LHCN-M2 (cell line): ENCODE measurements around the gene TMEM240. TPM values are rescaled to one million over a fixed set of nuclear protein-coding genes. Genes with fewer than 3 reads are reported as not detected.
"Not testable (repeated sequence)": the region's sequence is repeated elsewhere in the genome, so short reads cannot be mapped to it uniquely, and the experiment has no call there.

Experiments
- DNase-seq: peaks from one replicate; pipeline ENCODE4 v3.0.0-alpha.2; 2012; ENCODE audit warnings: low read depth
- total RNA-seq: library from RNA; depleted of rRNA; stranded (reverse); fragments of >200 nt; gene quantifications from 2 replicates; pipeline ENCODE4 v1.2.3, GENCODE V29; 2014

TMEM240 gene
- total RNA-seq, 1 experiment from 2014 or later, result 0.63 TPM

DNA sequence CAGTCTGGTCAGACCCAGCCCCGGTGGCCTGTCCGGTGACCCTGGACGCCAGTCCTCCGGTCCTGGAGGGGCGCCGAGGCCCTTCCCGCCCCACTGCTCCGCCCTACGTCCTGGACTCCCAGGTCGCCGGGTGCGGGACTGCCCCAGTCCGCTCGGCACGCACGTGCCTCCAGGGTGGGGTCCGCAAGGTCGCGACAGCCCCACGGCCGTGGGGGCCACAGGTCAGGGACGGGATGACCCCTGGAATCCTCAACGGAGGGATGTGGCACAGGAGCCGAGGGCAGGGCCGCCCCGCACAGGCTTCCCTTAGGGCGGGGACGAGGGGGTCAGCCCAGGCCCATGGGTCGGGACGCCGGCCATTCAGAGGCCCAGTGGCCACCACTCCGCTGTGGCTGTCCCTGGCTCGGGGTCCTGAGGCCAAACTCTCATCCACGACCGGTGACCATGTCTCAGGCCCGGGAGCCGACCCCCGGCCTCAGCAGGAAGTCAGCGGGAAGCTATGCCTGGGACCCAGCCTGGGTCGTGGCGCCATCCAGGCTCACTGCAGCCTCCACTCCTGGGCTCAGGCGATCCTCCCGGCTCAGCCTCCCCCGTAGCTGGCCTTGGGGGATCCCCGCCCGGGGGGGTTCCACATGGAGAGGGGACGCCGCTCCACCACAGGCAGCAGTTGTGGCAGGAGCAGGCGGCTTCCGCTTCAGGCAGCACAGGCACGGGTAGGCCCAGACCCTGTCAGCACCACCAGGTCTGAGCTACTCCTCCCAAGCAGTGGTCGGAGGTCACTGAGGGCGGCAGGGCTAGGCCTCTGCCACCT lies 599 bp upstream of the TMEM240 start:
- no peak for DNase-seq

DNA sequence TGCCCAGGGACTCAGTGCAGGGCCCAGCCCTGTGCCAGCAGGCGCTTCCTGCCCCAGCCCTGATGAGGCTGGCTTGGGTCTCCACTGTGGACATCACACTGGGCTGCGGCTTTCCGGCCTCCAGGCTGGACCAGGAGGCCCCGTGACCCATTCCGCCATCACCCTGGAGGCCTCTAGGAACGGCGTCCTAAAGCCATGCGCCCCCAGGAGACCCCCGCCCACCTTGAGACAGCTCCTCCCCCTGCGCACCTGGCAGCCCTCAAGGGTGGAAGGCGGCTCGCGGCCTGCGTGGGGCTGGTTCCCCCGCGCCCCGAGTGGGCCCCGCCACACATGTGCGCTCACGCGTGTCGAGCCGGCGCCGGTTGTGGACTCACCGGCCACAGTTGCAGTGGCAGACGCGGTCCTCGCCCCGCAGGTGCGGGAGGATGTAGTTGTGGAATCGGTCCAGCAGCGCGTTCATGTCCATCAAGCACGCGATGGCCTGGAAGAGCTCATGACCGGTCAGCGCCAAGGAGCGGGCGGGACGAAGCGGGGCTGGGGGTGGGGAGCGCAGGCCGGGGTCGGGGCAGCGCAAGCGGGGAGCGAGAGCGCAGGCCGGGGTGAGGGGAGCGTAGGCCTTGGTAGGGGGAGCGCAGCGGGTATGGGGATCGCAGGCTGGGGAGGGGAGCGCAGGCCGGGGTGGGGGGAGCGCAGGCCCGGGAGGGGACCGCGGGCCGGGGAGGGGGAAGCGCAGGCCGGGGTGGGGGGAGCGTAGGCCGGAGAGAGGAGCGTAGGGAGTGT lies 924 bp downstream of the TMEM240 start:
- DNase-seq, result no peak

DNA sequence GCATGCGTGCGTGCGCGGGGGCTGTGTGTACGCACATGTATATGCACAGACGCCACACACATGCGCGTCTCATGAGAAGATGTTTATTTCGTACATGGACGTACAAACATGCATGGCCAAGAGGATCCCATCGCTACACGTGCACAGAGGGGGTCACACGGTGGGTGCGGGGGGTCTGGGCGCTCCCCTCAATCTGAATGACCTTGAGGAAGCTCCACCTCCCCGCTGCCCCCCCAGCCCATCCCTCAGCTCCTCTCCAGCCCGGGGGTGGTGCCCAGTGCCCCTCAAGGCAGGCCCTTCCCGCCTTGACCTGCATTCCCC lies 1.5 kb downstream of the TMEM240 start:
- DNase-seq, result no peak

DNA sequence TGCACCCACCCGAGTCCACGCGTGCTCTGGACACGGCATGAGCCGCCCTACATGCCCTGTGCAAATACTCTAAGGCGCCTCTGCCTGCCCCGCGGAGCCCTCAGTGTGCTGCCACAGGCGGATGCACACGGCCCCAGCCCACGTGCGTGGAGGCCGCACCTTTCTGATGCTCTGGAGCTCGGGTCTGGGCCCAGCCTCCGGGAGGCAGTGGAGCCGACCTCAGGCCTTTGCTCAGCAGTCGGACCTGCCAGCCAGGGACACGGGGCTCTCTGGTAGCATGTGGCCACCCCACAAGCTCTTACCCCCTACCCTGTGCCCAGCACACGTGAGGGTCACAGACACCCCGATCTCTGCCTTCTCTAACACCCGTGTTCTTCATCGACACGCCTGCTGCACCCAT lies 2.1 kb downstream of the TMEM240 start:
- DNase-seq, result no peak

DNA sequence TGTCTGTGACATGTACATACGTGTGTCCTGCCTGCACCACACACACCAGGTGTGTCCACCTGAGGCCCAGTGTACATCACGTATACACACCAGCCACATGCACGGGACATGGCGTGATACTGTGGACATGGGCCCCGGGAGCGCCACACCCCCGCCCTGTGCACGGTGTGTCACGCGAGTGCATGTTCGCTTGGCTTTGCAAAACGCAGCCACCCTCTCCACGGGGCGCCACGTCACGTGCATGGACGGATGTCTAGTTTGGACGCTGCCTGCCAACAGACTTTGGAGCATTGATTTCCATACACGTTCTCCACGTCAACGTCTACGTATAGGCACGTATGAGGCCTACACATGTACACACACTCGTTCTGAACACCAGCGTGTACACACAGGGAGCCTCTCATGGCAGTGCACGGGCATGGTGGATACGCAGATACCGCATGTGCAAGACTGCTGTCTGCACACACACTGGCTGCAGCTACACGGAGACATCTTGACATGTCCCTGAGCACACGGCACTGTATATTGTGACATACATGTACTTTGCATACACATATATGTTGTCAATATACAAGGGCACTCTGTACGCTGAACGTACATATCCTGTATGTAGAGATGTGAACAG lies 2.7 kb downstream of the TMEM240 start:
- DNase-seq, result no peak

DNA sequence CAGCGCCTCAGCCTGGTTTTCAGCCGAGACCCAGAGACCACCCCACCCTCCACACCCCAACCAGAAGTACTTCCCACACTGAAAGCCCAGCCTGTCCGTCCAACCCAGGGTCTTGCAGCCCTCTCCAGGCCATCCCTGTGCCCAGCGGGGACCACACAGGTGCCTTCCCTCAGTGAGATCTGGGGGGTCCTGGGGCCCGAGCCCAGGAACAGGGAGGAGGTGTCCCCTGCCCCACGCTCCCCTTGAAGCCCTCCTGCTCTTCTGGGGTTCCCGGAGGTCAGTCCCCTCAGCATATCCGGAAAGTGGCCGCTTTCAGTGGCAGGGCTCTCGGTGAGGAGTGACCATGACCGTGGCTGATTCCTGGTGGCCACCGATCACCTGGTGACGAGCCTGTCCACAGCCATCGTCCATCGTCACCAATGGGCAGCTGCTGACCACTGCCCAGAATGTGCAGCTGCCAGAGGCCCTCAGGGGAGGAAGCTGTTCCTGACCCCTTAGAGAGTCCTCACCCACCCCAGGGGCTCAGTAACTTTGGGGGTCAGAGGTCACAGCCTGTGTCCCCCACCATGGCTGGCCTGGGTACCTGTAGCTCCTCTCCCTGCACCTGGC lies 3.4 kb downstream of the TMEM240 start:
- DNase-seq, result no peak

DNA sequence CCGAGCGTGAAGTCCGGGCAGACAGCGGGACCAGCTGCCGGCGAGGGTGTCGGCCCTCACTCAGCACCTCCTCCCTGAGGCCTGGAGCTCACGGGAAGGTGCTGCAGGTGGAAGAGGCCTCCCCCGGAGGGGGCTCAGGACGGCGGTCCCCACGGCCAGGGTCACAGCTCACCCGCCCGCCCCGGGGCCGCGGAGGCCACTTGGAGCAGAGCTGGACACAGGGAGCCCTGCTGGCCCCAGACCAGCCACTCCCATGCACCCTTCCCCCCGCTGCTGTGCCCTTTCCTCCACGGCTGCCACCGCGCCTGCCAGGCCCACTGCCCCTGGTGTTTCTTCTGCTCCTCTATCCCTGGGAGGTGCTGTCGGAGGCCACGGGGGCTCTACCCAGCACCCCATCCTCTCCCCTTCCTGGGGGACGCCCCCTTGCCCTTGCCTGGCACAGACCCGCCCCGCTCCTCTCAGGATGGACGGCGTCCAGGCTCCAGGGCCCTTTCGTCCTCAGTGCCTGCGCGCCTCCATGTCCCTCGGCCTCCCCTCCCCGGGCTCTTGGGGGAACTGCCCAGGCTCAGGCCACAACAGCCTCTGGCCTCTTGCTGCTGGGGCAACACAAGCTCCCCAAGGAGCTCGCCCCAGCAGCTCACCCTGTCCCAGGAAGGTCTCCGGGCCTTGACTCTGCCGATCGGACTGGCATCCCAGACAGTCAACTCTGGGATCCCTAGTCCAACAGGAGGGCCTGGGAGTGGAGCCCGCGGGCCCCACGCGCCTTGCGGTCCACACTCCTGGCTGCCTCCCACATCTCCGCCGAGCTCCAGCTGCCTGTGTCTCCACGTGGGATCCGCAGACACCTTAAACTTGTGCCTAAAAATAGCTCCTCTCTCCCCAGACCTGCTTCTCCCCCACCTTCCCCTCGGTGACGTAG lies 4.1 kb downstream of the TMEM240 start:
- no peak for DNase-seq

DNA sequence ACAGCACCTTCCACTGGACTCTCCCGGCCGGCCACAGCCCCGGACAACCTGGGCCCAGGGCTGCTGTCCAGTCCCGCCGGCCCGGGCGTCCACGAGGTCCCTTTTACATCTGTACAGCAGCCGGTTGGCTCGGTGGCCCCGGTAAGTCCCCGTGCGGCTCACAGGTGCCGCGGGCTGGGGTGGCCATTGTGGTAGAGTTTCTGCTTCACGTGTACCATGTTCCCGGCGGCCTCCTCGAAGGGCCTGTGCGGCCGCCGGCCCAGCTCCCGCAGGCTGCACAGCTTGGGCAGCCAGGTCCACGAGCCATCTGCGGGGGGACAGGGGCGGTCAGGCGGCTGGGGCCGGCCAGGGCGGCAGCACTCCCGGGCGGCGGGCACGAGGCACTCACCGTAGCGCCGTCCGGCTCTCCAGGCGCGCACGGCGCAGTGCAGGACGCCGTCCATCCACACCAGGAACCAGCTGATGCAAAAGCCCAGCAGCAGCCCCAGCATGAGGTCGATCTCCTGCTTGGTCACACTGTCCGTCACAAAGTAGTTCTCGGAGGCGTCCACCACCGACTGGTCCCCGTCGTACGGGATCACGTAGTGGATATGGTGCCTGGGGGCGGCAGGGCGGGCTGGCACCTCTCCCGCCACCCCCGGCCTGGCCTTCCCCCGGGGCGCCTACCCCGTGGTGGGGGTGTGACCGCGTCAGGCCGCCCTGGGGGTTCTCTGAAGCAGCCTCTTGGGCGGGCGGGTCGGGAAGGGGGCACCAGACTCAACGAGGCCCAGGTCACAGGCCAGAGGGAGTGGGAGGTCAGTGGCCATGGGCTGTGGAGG lies 5.0 kb downstream of the TMEM240 start:
- no peak for DNase-seq

DNA sequence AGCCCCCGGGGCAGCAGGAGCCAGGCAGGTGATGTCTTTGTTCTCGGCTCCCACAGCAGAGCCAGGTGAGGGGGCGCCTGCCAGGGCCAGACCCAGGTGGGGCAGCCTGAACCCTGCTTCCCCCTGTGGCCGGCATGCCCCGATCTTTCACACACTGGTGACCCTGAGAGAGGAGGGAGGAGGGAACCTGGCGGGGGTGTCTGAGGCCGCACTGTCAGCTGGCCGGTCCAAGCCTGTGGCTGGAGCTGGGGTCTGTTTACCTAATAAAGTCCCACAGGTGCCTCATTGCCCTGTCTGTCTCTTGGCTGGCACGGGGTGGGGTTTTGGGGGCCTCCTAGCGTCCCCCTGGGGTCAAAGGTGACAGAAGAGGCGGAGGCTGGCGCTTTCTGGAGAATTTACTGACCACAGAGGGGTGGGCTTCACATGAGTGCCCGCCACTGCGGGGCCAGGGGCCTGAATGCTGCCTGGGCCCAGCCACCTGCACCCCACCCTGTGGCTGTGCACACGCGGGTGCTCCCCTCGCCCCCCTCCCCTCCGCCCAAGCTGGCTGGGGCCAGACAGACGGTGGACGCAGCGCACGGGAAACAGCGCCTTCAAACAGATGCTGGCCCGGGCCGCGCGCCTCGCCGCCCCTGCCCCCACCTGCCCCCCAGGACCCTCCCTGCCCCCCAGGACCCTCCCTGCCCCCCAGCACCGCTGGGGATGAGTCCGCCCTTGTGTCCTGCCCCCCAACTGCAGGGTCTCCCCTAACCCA lies 5.8 kb downstream of the TMEM240 start:
- DNase-seq, result no peak

DNA sequence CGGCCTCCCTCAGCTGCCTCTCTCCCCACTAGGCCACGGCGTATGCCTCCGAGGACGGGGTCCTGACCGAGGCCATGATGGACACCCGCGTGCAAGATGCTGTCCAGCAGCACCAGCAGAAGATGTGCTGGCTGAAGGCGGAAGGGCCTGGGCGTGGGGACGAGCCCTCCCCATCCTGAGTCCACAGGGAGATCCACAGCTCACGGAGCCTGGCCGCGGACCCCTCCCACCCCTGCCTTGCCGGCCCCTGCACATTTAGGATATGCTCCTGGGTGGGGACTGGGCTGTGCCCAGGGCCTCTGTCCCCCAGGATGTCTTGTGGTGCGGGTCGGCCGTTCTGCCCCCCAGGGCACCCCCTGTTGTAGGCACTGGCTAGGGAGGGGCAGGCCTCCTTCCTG lies 6.5 kb downstream of the TMEM240 start:
- DNase-seq, result not testable (repeated sequence)

DNA sequence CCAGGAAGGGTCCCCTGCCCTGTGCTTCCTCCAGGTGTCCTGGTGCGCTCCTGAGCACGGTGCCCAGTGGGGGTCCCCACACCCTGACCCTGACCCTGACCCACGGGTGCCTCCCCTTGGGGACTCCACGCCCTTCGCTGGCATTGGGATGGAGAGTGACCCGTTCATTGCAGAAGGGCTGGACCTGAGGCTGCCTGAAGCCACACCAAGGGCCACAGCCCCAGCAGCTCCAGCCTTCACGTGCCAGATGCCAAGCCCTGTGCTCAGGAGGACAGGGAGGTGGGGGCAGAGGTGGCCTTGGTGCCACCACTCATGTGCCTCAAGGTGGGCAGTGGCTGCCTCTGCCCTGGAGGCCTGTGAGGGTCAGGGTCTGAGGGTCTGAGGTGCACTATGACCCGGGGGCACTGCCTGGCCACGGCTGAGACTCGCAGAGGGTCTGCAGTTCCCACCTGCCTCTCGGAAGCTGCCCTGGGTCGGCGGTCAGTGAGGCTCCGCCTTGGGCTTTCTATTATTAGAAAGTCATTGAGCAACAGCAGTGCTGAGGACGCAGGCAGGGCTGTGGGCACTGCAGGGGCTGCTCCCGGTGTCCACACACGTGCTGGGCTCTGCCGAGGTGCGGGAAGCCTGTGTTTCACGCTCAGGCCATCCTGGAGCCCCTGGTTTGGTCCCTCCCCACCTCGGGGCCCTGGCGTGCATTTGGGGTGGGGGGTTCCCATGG lies 7.1 kb downstream of the TMEM240 start:
- not testable (repeated sequence) for DNase-seq

DNA sequence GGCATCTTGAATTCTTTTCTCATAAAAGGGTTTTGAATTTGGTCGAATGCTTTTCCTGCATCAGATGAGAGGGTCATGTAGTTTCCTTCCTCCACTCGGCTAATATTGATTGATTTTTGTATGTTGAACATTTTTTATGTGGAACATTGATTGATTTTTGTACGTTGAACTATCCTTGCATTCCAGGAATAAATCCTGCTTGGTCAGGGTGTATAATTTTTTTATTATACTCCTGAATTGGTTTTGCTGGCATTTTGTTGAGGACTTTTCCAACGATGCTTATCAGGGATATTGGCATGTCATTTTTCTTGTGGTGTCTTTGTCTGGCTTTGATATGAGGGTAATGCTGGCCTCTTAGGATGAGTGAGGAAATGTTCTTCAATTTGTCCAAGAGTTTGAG lies 8.5 kb downstream of the TMEM240 start:
- DNase-seq, result no peak

DNA sequence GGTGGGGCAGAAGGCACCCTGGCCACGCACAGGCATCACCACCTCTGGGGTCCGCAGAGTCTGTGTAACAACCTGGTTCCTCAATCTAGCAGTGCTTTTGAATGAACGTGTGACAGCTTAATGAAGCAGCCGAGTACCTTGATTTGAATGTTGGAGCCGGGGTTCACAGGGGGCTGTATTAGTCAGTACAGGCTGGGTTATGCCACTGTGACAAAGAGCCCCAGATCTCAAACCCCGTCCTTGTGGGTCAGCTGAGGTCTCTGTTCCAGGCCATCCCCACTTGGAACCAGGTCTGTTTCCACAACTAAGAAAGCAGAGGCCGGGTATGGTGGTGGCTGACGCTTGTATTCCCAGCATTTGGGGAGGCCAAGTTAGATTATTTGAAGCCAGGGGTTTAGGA lies 10.5 kb downstream of the TMEM240 start:
- DNase-seq, result no peak

DNA sequence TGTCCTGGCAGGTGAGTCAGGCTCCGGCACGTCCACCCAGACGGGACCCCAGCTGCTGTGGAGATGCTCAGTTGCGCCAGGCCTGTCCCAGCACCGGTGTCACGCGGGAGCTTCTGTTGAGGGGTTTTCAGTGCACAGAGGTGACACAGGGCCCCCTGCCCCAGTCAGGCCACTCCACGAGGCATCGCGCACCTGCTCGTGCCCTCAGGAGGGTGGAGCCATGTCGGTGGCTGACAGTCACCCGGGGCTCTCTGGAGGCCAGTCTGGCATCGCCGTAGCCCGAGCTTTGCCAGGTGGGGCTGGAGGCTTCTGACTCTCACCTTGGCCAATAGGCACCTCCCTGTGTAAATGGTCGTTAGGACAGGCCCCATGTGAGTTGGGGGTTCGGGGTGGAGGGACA lies 11.1 kb downstream of the TMEM240 start:
- DNase-seq, result no peak

DNA sequence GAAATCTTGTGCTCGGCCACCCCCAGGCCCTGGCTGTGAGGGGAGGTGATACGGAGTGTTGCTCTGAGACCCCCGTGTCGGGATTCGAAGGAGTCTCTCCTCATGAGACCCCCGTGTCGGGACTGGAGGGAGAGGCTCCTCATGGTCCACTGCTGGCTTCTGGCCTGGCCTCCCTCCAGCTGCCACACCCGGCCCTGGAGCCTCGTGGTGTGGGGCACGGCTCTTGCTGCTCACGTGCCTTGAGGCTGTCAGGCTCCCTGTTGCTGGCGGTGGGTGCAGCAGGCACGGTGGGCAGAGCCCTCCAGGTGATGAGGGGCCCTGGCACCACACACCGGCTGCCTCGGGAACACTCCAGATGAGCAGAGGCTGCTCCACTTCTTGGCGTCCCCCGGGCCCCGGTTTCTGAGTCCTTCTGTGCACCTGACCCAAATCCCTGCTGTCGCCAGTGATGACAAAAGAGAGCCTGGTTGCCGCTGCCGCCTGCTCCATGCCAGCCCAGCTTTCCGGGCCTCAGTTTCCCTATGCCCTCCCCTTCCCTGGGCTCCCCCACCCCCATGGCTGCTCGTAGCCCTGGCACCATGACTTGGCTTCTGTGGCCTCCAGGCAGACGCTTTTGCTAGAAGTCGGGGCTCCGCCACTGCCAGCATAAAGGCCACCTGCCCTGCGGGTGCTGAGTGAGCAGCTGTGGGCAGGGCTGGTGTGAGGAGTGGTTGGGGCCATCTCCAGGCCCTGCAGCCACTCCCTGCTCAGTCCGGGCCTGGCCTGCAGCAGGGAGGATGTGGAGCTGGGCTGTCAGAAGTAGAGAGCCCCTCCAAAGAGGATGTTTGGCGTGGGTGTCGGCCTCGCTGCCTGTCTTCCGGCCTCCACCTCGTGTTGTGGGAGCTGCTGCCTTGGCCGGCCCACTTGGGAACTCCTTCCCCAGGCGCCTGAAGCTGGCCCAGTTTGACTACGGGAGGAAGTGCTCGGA lies 11.8 kb downstream of the TMEM240 start:
- DNase-seq, result no peak

DNA sequence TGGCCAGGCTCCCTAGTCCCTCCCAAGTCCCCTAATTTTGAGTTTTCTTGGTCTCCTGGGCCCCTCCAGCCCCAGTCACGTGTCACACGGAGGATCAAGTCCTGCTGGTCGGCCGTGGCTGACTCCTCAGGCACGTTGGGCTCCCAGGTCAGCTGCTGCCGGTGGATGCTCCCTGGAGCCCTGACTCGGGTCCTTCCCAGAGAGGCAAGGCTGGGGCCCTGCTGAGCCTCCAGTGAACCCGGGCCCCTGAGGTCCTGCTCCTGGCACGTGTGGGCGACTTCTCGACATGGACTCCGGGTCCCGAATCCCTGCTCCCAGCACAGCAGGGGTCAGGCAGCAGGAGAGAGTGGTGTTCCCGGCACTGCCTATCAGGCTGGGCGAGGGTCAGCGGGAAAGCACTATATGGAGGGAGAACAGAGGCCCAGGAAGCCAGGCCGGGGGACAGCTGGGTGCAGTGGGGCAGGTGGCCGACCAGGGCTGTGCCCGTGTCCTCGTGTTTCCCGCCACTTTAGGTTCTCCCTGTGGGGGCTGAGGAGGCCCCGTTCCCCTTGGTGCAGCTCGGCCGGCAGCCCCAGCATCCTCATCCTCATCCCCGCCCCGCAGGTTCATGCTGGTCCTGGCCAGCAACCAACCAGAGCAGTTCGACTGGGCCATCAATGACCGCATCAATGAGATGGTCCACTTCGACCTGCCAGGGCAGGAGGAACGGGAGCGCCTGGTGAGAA lies 13.2 kb downstream of the TMEM240 start:
- no peak for DNase-seq

DNA sequence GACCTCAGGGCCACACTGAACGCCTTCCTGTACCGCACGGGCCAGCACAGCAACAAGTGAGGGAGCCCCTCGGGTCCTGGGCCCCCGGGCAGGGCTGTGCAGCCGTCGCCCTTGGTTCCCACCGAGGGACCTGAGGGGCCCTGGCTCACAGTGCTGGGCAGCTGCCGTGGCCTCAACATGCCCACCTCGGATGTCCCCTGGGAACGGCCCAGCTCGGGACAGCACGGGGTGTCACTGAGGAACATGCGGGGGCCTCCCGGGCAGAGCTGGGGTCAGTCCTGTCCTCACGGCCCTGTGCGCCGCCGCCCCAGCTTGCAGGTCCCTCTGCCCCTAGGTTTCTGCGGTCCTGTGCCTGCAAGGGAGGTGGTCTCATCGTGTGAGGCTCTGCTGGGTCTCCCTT lies 13.9 kb downstream of the TMEM240 start:
- DNase-seq, result not testable (repeated sequence)
